Ramos (cell line): ENCODE measurements around the gene GJD2.

Source experiments
- in situ Hi-C: fragments of 300-500 bp; cut with MboI; formaldehyde crosslinking; loops from one replicate; pipeline ENCODE4 v1.14.3; 2022; ENCODE audit warnings: low sequenced_read_pairs; ENCODE audit not compliant: unreplicated experiment

Gene GJD2

DNA sequence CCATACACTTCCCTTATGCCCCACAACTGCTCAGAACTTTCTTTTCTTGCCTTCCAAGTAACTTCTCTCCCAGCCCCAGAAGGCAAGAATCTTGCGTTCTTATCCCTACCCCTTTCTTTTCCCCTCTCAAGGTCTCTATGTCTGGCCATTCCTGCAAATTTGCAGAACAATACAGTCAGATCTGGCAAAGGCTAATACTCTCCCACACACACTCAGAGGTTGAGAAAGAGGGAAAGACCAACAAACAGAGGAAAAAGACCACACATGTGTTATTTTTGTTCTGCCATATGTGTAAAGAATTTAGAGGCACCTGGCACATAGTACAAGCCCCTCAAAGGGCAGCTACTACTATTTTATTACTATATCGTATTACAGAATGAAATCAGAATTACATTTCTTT is 25.7 kb downstream of the GJD2 start:
- in situ Hi-C loops, result no loop called here

DNA sequence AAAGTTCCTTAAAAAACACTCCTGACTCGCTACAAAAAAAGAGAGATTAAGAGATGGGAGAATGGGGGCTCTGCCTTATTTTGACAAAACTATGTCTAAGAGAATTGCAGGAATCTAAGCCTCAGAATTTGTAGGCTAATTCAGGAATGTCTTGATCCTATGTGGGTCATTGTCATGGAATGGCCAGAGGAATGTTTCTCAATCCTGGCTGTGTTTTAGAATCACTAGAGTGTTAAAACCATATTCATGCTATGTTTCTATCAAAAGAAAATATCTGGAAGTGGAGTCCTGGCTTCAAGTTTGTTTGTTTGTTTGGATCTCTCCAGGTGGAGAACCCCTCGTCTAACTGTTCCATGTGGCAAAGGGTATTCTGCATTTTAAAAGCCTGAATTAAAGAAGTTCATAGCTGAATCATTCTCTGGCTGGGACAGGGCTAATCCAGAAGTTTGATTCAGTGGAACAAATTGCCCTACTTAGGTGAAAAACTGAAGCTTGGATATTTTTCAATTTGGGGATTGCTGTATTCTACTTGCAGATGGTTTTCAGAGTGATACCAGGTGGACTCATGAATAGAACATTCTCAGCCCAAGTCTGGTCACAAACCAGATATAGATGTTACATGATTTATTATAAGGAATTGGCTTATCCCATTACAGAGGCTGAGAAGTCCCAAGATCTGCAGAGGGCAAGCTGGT is 28.2 kb downstream of the GJD2 start:
- in situ Hi-C loops, result no loop called here

DNA sequence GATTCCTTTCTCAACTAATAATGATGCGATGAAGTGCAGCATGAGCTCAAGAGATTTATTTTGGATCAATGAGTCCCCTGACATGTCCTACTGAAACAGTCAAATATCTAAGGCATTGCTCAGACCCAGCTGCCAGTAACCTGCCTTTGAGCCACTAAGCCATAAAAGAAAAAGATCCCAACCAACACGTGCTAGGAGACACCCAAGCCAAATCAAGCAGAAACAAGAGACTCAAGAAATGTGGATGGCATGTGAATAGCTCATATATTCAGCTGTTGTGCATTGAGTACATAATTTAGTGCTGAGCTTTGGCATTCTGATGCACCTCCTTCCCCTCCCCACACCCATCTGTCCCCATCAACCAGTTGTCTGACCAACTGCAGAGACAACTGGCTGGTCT is 29.2 kb downstream of the GJD2 start:
- in situ Hi-C loops, result no loop called here

- in situ Hi-C loops, result no loop called here
These were observed 30.3 kb downstream of the GJD2 start for GRCh38 chr15:34724481-34724880.

DNA sequence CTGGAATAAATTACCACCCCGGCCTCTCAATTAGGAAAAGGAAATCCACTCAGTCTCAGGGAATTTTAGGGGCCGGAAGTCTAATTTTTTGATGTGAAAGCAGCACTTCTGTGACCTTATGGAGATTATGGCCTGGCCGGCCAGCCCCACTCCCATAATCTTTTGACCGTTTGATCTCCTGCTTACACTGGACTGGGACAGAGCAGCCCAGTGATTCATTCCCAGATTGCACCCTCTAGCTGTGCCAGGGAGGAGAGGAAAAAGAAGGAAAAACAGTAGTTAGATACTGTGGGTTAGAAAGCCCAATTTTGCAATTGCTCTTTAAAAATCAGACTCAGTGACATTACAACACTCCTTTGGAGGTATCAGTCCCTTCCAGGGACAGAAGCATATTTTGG is 32.4 kb downstream of the GJD2 start:
- in situ Hi-C loops, result no loop called here

DNA sequence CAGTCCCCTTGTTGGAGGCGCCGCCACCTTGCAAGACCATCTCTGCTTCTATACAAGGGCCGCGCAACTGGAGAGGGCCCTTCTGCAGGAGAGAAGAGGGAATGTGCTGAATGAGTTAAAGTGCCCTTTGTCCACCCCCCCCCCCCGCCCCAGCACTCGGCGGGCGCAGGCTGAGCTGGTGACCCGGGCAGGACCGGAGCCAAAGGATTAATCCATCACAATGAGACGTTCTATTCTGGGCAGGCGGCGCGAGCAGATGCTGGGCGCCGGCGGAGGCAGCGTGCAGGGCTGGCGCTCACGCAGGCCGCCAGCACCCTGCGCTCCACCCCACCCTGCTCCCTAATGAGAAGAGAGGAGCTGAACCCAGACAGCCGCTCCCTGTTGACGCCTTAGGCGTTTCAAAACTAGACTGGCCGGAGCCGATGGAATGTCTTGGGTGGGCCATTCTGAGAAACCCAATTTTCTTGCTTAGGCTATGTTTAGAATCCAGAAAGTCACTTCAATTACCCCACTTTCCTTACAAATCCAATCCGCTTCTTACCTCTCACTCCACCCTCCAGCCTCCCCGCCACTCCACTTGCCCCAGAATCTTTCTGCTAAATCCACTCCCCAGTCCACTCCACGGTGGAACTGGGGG is 32.9 kb downstream of the GJD2 start:
- in situ Hi-C loops, result no loop called here

- in situ Hi-C loops, result no loop called here
These were observed 33.5 kb downstream of the GJD2 start for GRCh38 chr15:34721157-34721801.

GRCh38 chr15:34719695-34720094 is 35.1 kb downstream of the GJD2 start:
- in situ Hi-C loops, result no loop called here

DNA sequence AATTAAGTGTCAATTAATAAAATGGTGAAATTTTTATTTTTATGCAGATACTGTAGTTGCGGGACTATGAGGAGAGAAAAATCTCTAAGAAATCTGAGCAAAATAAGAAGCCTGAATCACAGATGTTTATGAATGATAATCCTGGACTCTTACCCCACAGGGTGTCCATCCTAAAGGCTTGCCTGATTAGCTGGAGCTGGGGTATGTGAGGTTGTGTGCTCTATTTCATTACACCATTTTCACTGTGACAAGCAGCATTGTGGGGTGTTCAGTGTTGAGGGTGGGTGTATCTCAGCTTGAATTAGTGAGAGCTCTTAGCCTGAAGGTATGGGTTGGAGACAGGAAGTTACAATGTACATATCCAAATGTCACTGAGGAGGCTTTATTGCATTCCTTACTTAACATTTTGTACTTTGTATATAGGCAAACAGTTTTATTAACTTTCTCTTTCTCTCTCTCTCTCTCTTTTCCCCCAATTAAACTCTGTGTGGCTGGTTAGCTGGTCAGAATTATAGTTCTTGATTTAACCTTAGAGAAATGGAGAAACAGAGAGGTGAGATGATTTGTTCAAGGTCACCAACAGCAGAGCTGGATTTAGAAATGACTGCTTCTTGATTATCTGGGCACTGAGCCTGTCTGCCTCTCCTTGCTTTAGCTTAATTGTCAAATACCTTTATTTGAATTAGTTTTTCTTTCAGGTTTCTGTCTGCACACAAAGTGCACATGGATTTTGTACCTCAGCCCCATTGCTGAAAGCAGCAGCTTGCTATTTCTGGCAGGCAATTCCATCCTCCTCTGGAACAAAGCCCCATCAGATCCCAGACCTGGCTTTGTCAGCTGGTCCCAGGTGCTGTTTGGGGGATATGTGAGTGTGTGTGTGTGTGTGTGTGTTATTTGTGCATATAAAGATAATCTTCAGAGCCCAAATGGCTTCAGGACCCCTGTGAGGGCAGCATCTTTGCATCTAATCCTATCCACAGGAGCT is 35.8 kb downstream of the GJD2 start:
- in situ Hi-C loops, result no loop called here

GRCh38 chr15:34717729-34718128 is 37.1 kb downstream of the GJD2 start:
- in situ Hi-C loops, result no loop called here

GRCh38 chr15:34716111-34716510 is 38.7 kb downstream of the GJD2 start:
- in situ Hi-C loops, result no loop called here

GRCh38 chr15:34714476-34715121 is 40.2 kb downstream of the GJD2 start:
- in situ Hi-C loops, result no loop called here

DNA sequence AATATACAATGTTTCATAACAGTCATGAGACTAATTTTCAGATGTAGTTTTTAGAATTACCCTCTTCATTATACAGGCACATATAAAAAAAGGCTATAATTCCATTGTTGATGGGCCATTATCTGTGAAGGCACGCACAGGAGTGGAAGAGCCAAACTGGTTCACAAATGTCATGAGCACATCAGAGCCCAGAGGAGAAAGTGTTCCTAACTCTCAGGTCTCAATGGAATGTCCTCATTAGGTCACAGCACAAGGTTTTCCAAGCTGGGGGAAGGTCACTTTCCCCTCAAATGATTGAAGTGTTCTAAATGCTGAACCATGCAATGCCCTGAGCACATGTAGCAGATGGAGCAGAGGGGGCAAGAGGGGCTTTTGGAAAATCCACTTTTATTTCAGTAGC is 41.2 kb downstream of the GJD2 start:
- in situ Hi-C loops, result no loop called here

GRCh38 chr15:34709866-34710265 is 44.9 kb downstream of the GJD2 start:
- in situ Hi-C loops, result no loop called here

- in situ Hi-C loops, result no loop called here
These were observed 46.4 kb downstream of the GJD2 start for GRCh38 chr15:34708422-34708821.

DNA sequence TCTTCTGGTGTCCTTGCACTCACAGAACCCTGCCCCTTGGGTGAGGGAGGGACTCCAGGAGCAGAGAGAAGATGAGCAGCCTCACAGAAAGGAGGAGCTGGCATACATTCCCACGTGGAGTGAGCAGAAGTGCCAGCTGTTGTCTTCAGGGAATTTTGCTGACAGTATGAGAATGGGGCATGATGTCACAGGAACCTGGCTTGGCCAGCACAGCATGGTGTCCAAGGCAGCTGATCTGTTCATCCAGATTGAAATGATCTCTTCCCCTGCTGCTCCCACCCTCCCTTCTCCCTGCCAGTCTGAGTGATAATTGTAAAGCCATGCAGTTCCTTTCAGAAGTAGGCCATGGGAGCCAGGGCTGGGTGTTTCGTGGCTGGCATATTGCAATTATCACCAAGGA is 53.3 kb downstream of the GJD2 start:
- in situ Hi-C loops, result no loop called here
